IMR-90 (cell line): Measurements from ENCODE around the gene HPCAL4. TPM values are rescaled to one million over a fixed set of nuclear protein-coding genes. Genes with fewer than 3 reads are reported as not detected.

ENCODE experiments used
- ATAC-seq: fragments of 200-7000 bp; cut with Tn5 transposase; 2 replicates; pipeline ENCODE4 v1.9.1; 2020; ENCODE audit warnings: low read depth, mild to moderate bottlenecking, moderate library complexity
- BruUV-seq: library from RNA; stranded (reverse); fragments of 400-500 nt; replicated peaks from 2 replicates; lab custom pipeline; 2021; lab: Mats Ljungman, UMichigan
- CTCF ChIA-PET: fragments of 300-600 bp; formaldehyde crosslinking; extraction: SDS; loops from one replicate; lab custom pipeline; 2021; ENCODE audit warnings: antibody characterized with exemption; lab: Yijun Ruan, JAX
- POLR2A ChIA-PET: fragments of 300-600 bp; sonication (Branson Sonifier 250); formaldehyde crosslinking; loops from one replicate; lab custom pipeline; 2022; ENCODE audit warnings: antibody characterized with exemption; ENCODE audit not compliant: unreplicated experiment; lab: Charles Lee
- DNase-seq: peaks from one replicate; pipeline ENCODE4 v3.0.0; 2013
- H2AFZ ChIP-seq: replicated peaks from 2 replicates; pipeline ENCODE3; 2013; ENCODE audit warnings: low read length, mild to moderate bottlenecking; ENCODE audit not compliant: poor library complexity
- H2AK5ac ChIP-seq: 2 replicates; pipeline ENCODE4 v1.6.1; 2013; ENCODE audit warnings: low read depth, low read length, inconsistent platforms
- H2AK9ac ChIP-seq: replicated peaks from 2 replicates; pipeline ENCODE3; 2013; ENCODE audit warnings: mild to moderate bottlenecking, low read depth, low read length, moderate library complexity; ENCODE audit not compliant: poor library complexity
- H2BK120ac ChIP-seq: 2 replicates; pipeline ENCODE4 v1.6.1; 2013; ENCODE audit warnings: low read depth, low read length, inconsistent platforms
- H2BK15ac ChIP-seq: 3 replicates; pipeline ENCODE4 v1.6.1; 2013; ENCODE audit warnings: low read depth, low read length, inconsistent platforms
- H2BK20ac ChIP-seq: 2 replicates; pipeline ENCODE4 v1.6.1; 2013; ENCODE audit warnings: low read depth, mild to moderate bottlenecking, inconsistent platforms, low read length, moderate library complexity
- H2BK5ac ChIP-seq: 2 replicates; pipeline ENCODE4 v1.6.1; 2013; ENCODE audit warnings: mild to moderate bottlenecking, low read depth, low read length, inconsistent platforms; ENCODE audit not compliant: poor library complexity, severe bottlenecking
- H3K14ac ChIP-seq: replicated peaks from 2 replicates; pipeline ENCODE4 v1.6.1; 2013; ENCODE audit warnings: low read depth, low read length, inconsistent platforms
- H3K18ac ChIP-seq: 2 replicates; pipeline ENCODE4 v1.6.1; 2013; ENCODE audit warnings: low read depth, low read length, control low read depth
- H3K23ac ChIP-seq: 2 replicates; pipeline ENCODE4 v1.6.1; 2013; ENCODE audit warnings: low read depth, low read length, inconsistent platforms
- H3K27ac ChIP-seq: 2 replicates; pipeline ENCODE4 v1.5.1; 2013; ENCODE audit warnings: mild to moderate bottlenecking, control low read depth, low read length; ENCODE audit not compliant: insufficient read depth
- H3K27me3 ChIP-seq: 2 replicates; pipeline ENCODE4 v1.6.1; 2013; ENCODE audit warnings: low read length; ENCODE audit not compliant: control insufficient read depth, insufficient read depth
- H3K36me3 ChIP-seq: 2 replicates; pipeline ENCODE4 v1.6.1; 2013; ENCODE audit warnings: low read length, mixed read lengths; ENCODE audit not compliant: control insufficient read depth, insufficient read depth
- H3K4ac ChIP-seq: 2 replicates; pipeline ENCODE4 v1.6.1; 2013; ENCODE audit warnings: low read depth, low read length, inconsistent platforms
- H3K4me1 ChIP-seq: 2 replicates; pipeline ENCODE4 v1.6.1; 2013; ENCODE audit warnings: low read length, mixed read lengths; ENCODE audit not compliant: control insufficient read depth, insufficient read depth
- H3K4me2 ChIP-seq: 2 replicates; pipeline ENCODE4 v1.6.1; 2013; ENCODE audit warnings: low read depth, mild to moderate bottlenecking, control low read depth, low read length, moderate library complexity
- H3K4me3 ChIP-seq: 2 replicates; pipeline ENCODE4 v1.5.1; 2013; ENCODE audit warnings: low read depth, mild to moderate bottlenecking, control low read depth, low read length, moderate library complexity; ENCODE audit not compliant: insufficient read depth
- H3K56ac ChIP-seq: 2 replicates; pipeline ENCODE4 v1.6.1; 2013; ENCODE audit warnings: low read length, inconsistent platforms; ENCODE audit not compliant: insufficient read depth; ENCODE audit errors: extremely low read depth
- H3K79me1 ChIP-seq, 2 experiments: 2 replicates each; pipeline ENCODE4 v1.6.1; 2013; ENCODE audit warnings: low read length in 2 of 2, inconsistent platforms in 1 of 2, low read depth in 1 of 2
- H3K9ac ChIP-seq: 2 replicates; pipeline ENCODE4 v1.6.1; 2013; ENCODE audit warnings: low read depth, low read length, control low read depth
- H3K9me1 ChIP-seq: 2 replicates; pipeline ENCODE4 v1.6.1; 2013; ENCODE audit warnings: low read length, inconsistent platforms; ENCODE audit not compliant: insufficient read depth
- H3K9me3 ChIP-seq: 2 replicates; pipeline ENCODE4 v1.6.1; 2013; ENCODE audit warnings: low read length; ENCODE audit not compliant: control insufficient read depth, insufficient read depth
- H4K20me1 ChIP-seq: 2 replicates; pipeline ENCODE4 v1.6.1; 2013; ENCODE audit warnings: low read length, inconsistent platforms; ENCODE audit not compliant: insufficient read depth
- H4K5ac ChIP-seq: 2 replicates; pipeline ENCODE4 v1.6.1; 2013; ENCODE audit warnings: mild to moderate bottlenecking, low read depth, low read length, control low read depth
- H4K8ac ChIP-seq, 2 experiments: 2 replicates each; pipeline ENCODE4 v1.6.1; 2013; ENCODE audit warnings: low read depth in 2 of 2, low read length in 2 of 2, control low read depth in 1 of 2, inconsistent platforms in 1 of 2
- H4K91ac ChIP-seq: 2 replicates; pipeline ENCODE4 v1.6.1; 2013; ENCODE audit warnings: low read depth, low read length, inconsistent platforms; ENCODE audit not compliant: insufficient read depth
- MAFK ChIP-seq: IDR thresholded peaks from 2 replicates; pipeline ENCODE4 v1.6.1; 2012; ENCODE audit warnings: low read depth, low read length, improper control_type of control experiment
- RCOR1 ChIP-seq: IDR thresholded peaks from 2 replicates; pipeline ENCODE4 v1.6.1; 2012; ENCODE audit warnings: mild to moderate bottlenecking, low read length, improper control_type of control experiment; ENCODE audit not compliant: insufficient replicate concordance
- WGBS, 2 experiments: methylation state at CpG; one replicate each; pipeline versions ENCODE4 v1.1.5 to v1.1.7; 2013; ENCODE audit warnings: missing lambda C conversion rate in 2 of 2; ENCODE audit not compliant: insufficient read length in 1 of 2; ENCODE audit errors: extremely low coverage in 2 of 2; 5-methylcytosine and 5-hydroxymethylcytosine counted together
- dilution Hi-C: fragments of 300-500 bp; cut with HindIII; formaldehyde crosslinking; loops from one replicate; pipeline ENCODE4 v1.14.3; 2018; ENCODE audit warnings: low sequenced_read_pairs; ENCODE audit not compliant: unreplicated experiment
- in situ Hi-C: fragments of 300-500 bp; cut with MboI; formaldehyde crosslinking; loops from 3 replicates; pipeline ENCODE4 v1.14.3; 2019; ENCODE audit warnings: low sequenced_read_pairs, inconsistent platforms, mixed read lengths
- intact Hi-C: fragments of 100-400 bp; cut with micrococcal nuclease; formaldehyde crosslinking; loops from 2 replicates; pipeline ENCODE4 v1.10.0; 2022
- polyA plus RNA-seq, 3 experiments: library from polyadenylated mRNA; depleted of rRNA; stranded (reverse); fragments of >200 nt; gene quantifications; 2 replicates each; pipeline ENCODE4 v1.2.3, GENCODE V29; 2012; ENCODE audit warnings: low replicate concordance in 1 of 3
- total RNA-seq: library from RNA; depleted of rRNA; stranded (reverse); fragments of >200 nt; gene quantifications from 2 replicates; pipeline ENCODE4 v1.2.3, GENCODE V29; 2012

HPCAL4 gene
- total and polyA plus RNA-seq, 2 of the 4 experiments (the other 2 are of a cell fraction): 0.02 TPM; not detected in 1

- Histone ChIP-seq H3K79me1 (no peaks in the 10 kb centered on the region), H2AFZ (peak overlapping the region; percentile 52), H2BK120ac (no peak overlapping the region), H4K20me1 (no peaks in the 10 kb centered on the region), H2BK20ac (no peak overlapping the region), H3K56ac (no peak overlapping the region), H3K23ac (no peak overlapping the region), H4K5ac (no peak overlapping the region), H3K27me3 (peaks cover 37% of the 10 kb centered on the region), H3K9me3 (no peaks in the 10 kb centered on the region; the same call in 1 of the 2 replicates), H2AK9ac (no peak overlapping the region), H4K8ac (no peak overlapping the region), H2AK5ac (no peak overlapping the region), H3K4ac (no peak overlapping the region), H4K91ac (no peak overlapping the region), H3K9me1 (0 out of 2 replicates have a peak, but pooled peaks cover 3% of the 10 kb centered on the region), H2BK5ac (no peak overlapping the region), H3K4me3 (no peak overlapping the region), H3K4me1 (0 out of 2 replicates have a peak, but pooled peaks cover 2% of the 10 kb centered on the region), H3K4me2 (no peak overlapping the region), H3K27ac (no peak overlapping the region), H2BK15ac (no peak overlapping the region), H3K18ac (no peak overlapping the region), H3K36me3 (no peaks in the 10 kb centered on the region), H3K14ac (no peak overlapping the region), H3K9ac (no peak overlapping the region)
- BruUV-seq: no TSS peak
- in situ Hi-C loops: no loop called here
- DNase-seq (no peak), ATAC-seq (no peak)
- dilution Hi-C loops: no loop called here
- CTCF ChIA-PET: no interaction called here
- no CpG with 5 or more reads among the region's 3 CpGs for WGBS, 2 experiments
- peak; percentile 71 for TF ChIP-seq MAFK
- TF ChIP-seq RCOR1: no peak
- POLR2A ChIA-PET: no interaction called here
- intact Hi-C loops: no loop called here
These were observed 52.3 kb downstream of the HPCAL4 start for GRCh38 chr1:39638965-39639304.
